GM23338 (cell line): ENCODE results near the gene IGSF11. TPM values are rescaled to one million over a fixed set of nuclear protein-coding genes. Genes with fewer than 3 reads are reported as not detected.
A peak's percentile ranks its signal among the peaks of the same experiment; 100 is the strongest.
"Not testable (repeated sequence)": the region's sequence is repeated elsewhere in the genome, so short reads cannot be mapped to it uniquely, and the experiment has no call there.

ENCODE experiments used
- ATAC-seq: fragments of 200-7000 bp; cut with Tn5 transposase; 3 replicates; pipeline ENCODE4 v1.9.1; 2020
- DNase-seq: peaks from one replicate; pipeline ENCODE4 v3.0.0-alpha.2; 2015; ENCODE audit warnings: low spot score
- H2AFZ ChIP-seq: fragments of 200-600 bp; sonication (generic); 2 replicates; pipeline ENCODE4 v1.8.0; 2016; ENCODE audit warnings: antibody characterized with exemption, mild to moderate bottlenecking, moderate library complexity
- H3F3A ChIP-seq: fragments of 200-600 bp; sonication (generic); replicated peaks from 2 replicates; pipeline ENCODE4 v1.8.0; 2017; ENCODE audit warnings: antibody characterized with exemption, mixed run types, low read depth
- H3K27ac ChIP-seq: fragments of 200-600 bp; sonication (generic); 2 replicates; pipeline ENCODE4 v1.6.1; 2016; ENCODE audit warnings: low read depth
- H3K27me3 ChIP-seq: fragments of 200-600 bp; sonication (generic); 2 replicates; pipeline ENCODE4 v1.8.0; 2016; ENCODE audit warnings: mild to moderate bottlenecking, mixed run types, moderate library complexity; ENCODE audit not compliant: insufficient read depth
- H3K36me3 ChIP-seq: fragments of 200-600 bp; sonication (generic); 2 replicates; pipeline ENCODE4 v1.8.0; 2016; ENCODE audit warnings: mild to moderate bottlenecking; ENCODE audit not compliant: insufficient read depth
- H3K4me1 ChIP-seq: fragments of 200-600 bp; sonication (generic); 2 replicates; pipeline ENCODE4 v1.8.0; 2016; ENCODE audit warnings: mild to moderate bottlenecking, moderate library complexity; ENCODE audit not compliant: insufficient read depth
- H3K4me2 ChIP-seq: fragments of 200-600 bp; sonication (generic); 2 replicates; pipeline ENCODE4 v1.7.1; 2017; ENCODE audit warnings: mixed run types
- H3K4me3 ChIP-seq: fragments of 200-600 bp; sonication (generic); 2 replicates; pipeline ENCODE4 v1.6.1; 2016; ENCODE audit warnings: mixed run types
- H3K79me2 ChIP-seq: fragments of 200-600 bp; sonication (generic); replicated peaks from 2 replicates; pipeline ENCODE4 v1.8.0; 2017; ENCODE audit warnings: mild to moderate bottlenecking; ENCODE audit not compliant: insufficient read depth
- H3K9me2 ChIP-seq: fragments of 200-600 bp; sonication (generic); 2 replicates; pipeline ENCODE4 v1.8.0; 2017; ENCODE audit not compliant: insufficient read depth
- H4K20me1 ChIP-seq: fragments of 200-600 bp; sonication (generic); replicated peaks from 2 replicates; pipeline ENCODE4 v1.8.0; 2017; ENCODE audit warnings: mild to moderate bottlenecking; ENCODE audit not compliant: insufficient read depth
- H3K27ac Mint-ChIP-seq: 2 replicates; pipeline ENCODE4 v1.8.0; 2020; ENCODE audit warnings: inconsistent platforms, mild to moderate bottlenecking, moderate library complexity, mixed read lengths
- H3K27me3 Mint-ChIP-seq: 3 replicates; pipeline ENCODE4 v1.8.0; 2022; ENCODE audit warnings: low read depth, mild to moderate bottlenecking, moderate library complexity, mixed read lengths, inconsistent platforms; ENCODE audit not compliant: insufficient read depth, poor library complexity
- H3K36me3 Mint-ChIP-seq: 3 replicates; pipeline ENCODE4 v1.8.0; 2021; ENCODE audit warnings: low read depth, mild to moderate bottlenecking, inconsistent platforms, moderate library complexity, mixed read lengths
- H3K4me1 Mint-ChIP-seq: 3 replicates; pipeline ENCODE4 v1.8.0; 2020; ENCODE audit warnings: mild to moderate bottlenecking, inconsistent platforms, mixed read lengths
- H3K4me3 Mint-ChIP-seq: 3 replicates; pipeline ENCODE4 v1.8.0; 2021; ENCODE audit warnings: moderate library complexity, mild to moderate bottlenecking, inconsistent platforms, mixed read lengths
- H3K9me3 Mint-ChIP-seq: 3 replicates; pipeline ENCODE4 v1.8.0; 2020; ENCODE audit warnings: moderate library complexity, mild to moderate bottlenecking, inconsistent platforms, mixed read lengths
- CTCF ChIP-seq, 2 experiments: fragments of 200-600 bp in 1 of 2; sonication (generic) in 1 of 2; conservative IDR thresholded peaks; 2 replicates each; pipeline versions ENCODE4 v1.5.1 to v1.6.1; 2016 to 2017; ENCODE audit warnings: antibody characterized with exemption in 2 of 2, low read depth in 2 of 2, mild to moderate bottlenecking in 2 of 2, moderate library complexity in 1 of 2
- JUNB ChIP-seq: IDR thresholded peaks from one replicate; pipeline ENCODE4 v1.6.1; 2016; ENCODE audit warnings: antibody characterized with exemption; ENCODE audit not compliant: unreplicated experiment
- polyA plus RNA-seq: library from polyadenylated mRNA; unstranded; fragments of >200 nt; fragmentation: Nextera tagmentation; extraction: Ambion mirVana; gene quantifications from 2 replicates; pipeline ENCODE4 v1.2.1, GENCODE V29; 2016
- total RNA-seq: library from RNA; depleted of rRNA; stranded (reverse); fragments of >200 nt; shearing (Covaris generic); gene quantifications from 2 replicates; pipeline ENCODE4 v1.2.3, GENCODE V29; 2014; rRNA removed

IGSF11 gene
- total and polyA plus RNA-seq, 2 experiments from 2014 or later: 0.68 to 1.8 TPM

GRCh38 chr3:118851466-118852193 is 183.0 kb downstream of the IGSF11 start:
- not testable (repeated sequence) for H3K27ac Mint-ChIP-seq, H2AFZ ChIP-seq, DNase-seq, H3K27me3 ChIP-seq, H3K36me3 Mint-ChIP-seq, H4K20me1 ChIP-seq, H3K79me2 ChIP-seq, H3K4me3 ChIP-seq, ATAC-seq, H3K27ac ChIP-seq, H3F3A ChIP-seq, H3K36me3 ChIP-seq, H3K4me1 ChIP-seq, H3K9me2 ChIP-seq, H3K4me3 Mint-ChIP-seq, H3K27me3 Mint-ChIP-seq, H3K4me1 Mint-ChIP-seq, H3K4me2 ChIP-seq
- peaks cover 14% of the 10 kb centered on the region for H3K9me3 Mint-ChIP-seq

- no peaks in the 10 kb centered on the region for H3F3A ChIP-seq
- H3K4me1 Mint-ChIP-seq: no peaks in the 10 kb centered on the region
- H3K27ac ChIP-seq: no peak overlapping the region
- peak; percentile 67 for DNase-seq
- H3K27ac Mint-ChIP-seq: no peak overlapping the region
- peaks cover 2% of the 10 kb centered on the region for H3K27me3 Mint-ChIP-seq
- no peaks in the 10 kb centered on the region; the same call in 1 of the 2 replicates for H3K9me2 ChIP-seq
- no peaks in the 10 kb centered on the region; the same call in 2 of the 3 replicates for H3K36me3 Mint-ChIP-seq
- peaks cover 12% of the 10 kb centered on the region for H3K9me3 Mint-ChIP-seq
- no peak overlapping the region for H3K4me3 Mint-ChIP-seq
- no peaks in the 10 kb centered on the region for H3K79me2 ChIP-seq
- H4K20me1 ChIP-seq: no peaks in the 10 kb centered on the region
- ATAC-seq: peak; percentile 57
- no peak overlapping the region for H2AFZ ChIP-seq
- no peaks in the 10 kb centered on the region for H3K27me3 ChIP-seq
- H3K4me2 ChIP-seq: no peak overlapping the region
- TF ChIP-seq CTCF (conservative IDR thresholded peaks at IDR 0.05; ENCODE audit: low read depth in 2 of 2): peak; percentile 44 to 65
- no peak for TF ChIP-seq JUNB
- no peaks in the 10 kb centered on the region for H3K36me3 ChIP-seq
- no peaks in the 10 kb centered on the region for H3K4me1 ChIP-seq
- H3K4me3 ChIP-seq: no peak overlapping the region
Observed at GRCh38 chr3:118850687-118851086, 184.0 kb downstream of the IGSF11 start.

Other genes with a start within 250 kb of the IGSF11 start
- gene TEX55, start 111.3 kb upstream of the IGSF11 start, total RNA-seq: 0.17 and 0.27 TPM in 2 replicates
- gene TEX55, start 111.3 kb upstream of the IGSF11 start, polyA plus RNA-seq: not detected in 2 replicates
- gene UPK1B, start 138.8 kb upstream of the IGSF11 start, total RNA-seq: 0.66 TPM in 1 of 2 replicates, not detected in the other
- gene UPK1B, start 138.8 kb upstream of the IGSF11 start, polyA plus RNA-seq: 0.26 and 0.39 TPM in 2 replicates
- gene B4GALT4, start 206.0 kb upstream of the IGSF11 start, total RNA-seq: 37.9 and 45.3 TPM in 2 replicates
- 35.2 and 38.3 TPM in 2 replicates for gene B4GALT4, start 206.0 kb upstream of the IGSF11 start, polyA plus RNA-seq